ENCODE measurements around the gene SLC7A4.

Gene SLC7A4

DNA sequence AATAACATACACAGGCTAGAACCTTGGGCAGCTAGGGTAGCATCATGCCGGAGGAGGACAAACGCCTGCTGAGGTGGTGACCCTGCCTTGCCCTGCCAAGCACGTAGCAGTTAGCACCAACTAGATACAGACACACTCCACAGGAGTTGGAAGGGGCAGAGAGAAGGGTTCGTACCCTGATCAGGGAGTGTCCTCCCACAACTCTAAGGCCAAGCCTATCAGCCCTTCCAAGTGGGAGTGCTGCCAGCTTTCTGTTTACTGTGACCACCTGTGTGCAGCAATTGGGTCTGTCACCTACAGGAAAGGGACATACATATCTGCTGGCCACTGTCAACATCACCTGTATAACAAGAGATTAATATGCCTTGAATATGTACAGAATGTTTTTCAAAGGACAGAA is 28.6 kb downstream of the SLC7A4 start:
- in situ Hi-C loops (cut with HindIII; ENCODE audit: low sequenced_read_pairs): no loop called here
- no peak for TF ChIP-seq CTCF (IDR thresholded peaks at IDR 0.05; ENCODE audit: low read depth, low read length)
- DNase-seq (ENCODE audit: low read depth, low spot score): no peak
- no peak overlapping the region for H3K4me3 ChIP-seq (ENCODE audit: low read depth, low read length)

DNA sequence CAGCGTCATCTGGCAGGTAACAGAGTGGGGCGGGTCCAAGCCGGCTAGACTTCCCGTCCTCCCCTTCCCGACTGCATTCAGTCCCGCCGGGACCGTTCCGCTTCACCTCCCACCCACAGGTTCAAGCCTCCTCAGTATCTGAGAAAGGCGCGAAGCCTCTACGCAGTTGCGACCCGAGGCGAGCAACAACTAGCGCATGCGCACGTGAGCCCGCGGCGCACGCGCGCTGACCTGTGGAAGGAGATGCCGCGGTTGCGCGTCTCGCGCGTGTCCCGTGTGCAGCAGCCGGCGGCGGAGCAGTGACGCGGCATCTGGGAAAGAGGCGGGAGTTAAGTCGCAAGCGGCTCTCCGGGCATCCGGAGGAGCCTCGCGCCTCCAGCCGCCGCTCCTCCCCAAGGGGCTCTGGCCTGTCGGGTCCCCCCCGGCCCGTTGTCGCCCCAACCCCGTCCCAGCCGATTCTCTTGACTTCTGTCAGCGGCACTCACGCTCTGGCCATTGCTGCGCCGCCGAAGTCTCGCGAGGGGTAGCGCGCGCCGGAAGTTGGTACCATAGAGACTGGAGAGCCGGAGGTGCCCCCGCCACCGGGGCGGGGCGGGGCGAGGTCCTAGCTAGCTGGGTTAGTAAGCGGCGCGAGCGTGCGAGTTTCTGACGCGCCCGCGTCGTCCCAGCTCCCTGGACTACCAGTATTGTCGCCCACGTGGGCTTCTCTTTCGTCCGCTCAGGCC is 30.6 kb downstream of the SLC7A4 start, which contains the start of gene THAP7:
Gene THAP7 (minus strand): TSS at position 518 of the 725 bp plus-strand sequence. CDS start 207 bp downstream, at position 311.
- TF ChIP-seq CTCF (IDR thresholded peaks at IDR 0.05; ENCODE audit: low read depth, low read length): no peak

GRCh38 chr22:21000987-21001600 is 31.3 kb downstream of the SLC7A4 start:
- no peak for DNase-seq (ENCODE audit: low read depth, low spot score)
- no peak for TF ChIP-seq CTCF (IDR thresholded peaks at IDR 0.05; ENCODE audit: low read depth, low read length)
- in situ Hi-C loops (cut with HindIII; ENCODE audit: low sequenced_read_pairs): no loop called here
- H3K4me3 ChIP-seq (ENCODE audit: low read depth, low read length): peak overlapping the region; percentile 75

More for the DNA sequence above, 30.6 kb downstream of the SLC7A4 start, which contains the start of gene THAP7:
- peak within 1 kb of the TSS; percentile 75 for H3K4me3 ChIP-seq (ENCODE audit: low read depth, low read length)
- peak; percentile 96 for DNase-seq (ENCODE audit: low read depth, low spot score)
- in situ Hi-C loops (cut with HindIII; ENCODE audit: low sequenced_read_pairs): no loop called here

GRCh38 chr22:21000207-21000986 is 32.0 kb downstream of the SLC7A4 start:
- in situ Hi-C loops (cut with HindIII; ENCODE audit: low sequenced_read_pairs): no loop called here
- DNase-seq (ENCODE audit: low read depth, low spot score): no peak
- no peak for TF ChIP-seq CTCF (IDR thresholded peaks at IDR 0.05; ENCODE audit: low read depth, low read length)

DNA sequence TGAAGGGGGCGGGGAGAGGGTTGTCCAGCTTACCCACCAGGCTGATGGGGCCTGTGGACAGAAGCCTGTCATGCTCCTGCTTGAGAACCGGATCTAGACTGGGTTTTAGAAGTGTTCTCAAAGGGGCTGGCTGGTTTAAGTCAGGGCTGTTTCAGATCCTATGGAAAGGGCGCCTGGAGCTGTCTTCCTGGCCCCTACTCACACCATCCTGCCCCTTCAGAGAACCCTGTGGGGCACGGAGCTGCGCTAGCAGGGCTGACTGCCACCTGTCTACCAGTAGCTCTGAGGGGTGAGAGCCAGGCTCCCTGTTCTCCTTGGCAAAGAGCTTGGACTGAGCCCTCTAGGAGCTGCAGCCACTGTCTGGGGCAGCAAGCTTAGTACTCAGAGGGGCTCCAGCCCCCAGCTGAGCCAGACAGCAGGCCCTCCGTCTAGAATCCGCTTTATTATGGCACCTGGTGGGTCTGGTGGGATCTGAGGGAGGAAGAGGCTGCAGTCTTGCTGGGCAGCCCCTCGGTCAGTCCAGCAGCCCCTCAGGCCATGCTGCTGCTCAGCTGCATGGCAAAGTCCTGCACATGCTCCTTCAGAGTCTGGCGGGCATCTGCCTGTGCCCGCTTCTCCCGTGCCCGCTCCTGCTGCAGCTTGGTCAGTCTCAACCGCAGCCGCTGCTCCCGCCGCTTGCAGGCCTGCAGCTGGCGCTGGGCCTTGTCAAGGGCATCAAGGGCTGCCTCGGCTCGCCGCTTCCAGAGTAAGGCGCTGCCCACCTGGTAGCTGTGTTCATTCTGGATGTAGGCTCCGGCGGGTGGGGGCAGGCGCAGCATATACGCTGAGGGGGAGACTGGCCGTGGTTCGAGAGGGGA is 32.8 kb downstream of the SLC7A4 start:
- no peak for DNase-seq (ENCODE audit: low read depth, low spot score)
- TF ChIP-seq CTCF (IDR thresholded peaks at IDR 0.05; ENCODE audit: low read depth, low read length): no peak
- in situ Hi-C loops (cut with HindIII; ENCODE audit: low sequenced_read_pairs): no loop called here
- no peak overlapping the region for H3K4me3 ChIP-seq (ENCODE audit: low read depth, low read length)

More at GRCh38 chr22:21000207-21000986, 32.0 kb downstream of the SLC7A4 start:
- H3K4me3 ChIP-seq (ENCODE audit: low read depth, low read length): peak overlapping the region; percentile 75

All from astrocyte of the spinal cord (primary cell).